Liver (tissue), 9 donors: ENCODE results near the gene ADCY9. TPM values are rescaled to one million over a fixed set of nuclear protein-coding genes. Genes with fewer than 3 reads are reported as not detected.

Experiments
- DNase-seq: peaks from one replicate; pipeline ENCODE4 v3.0.0-alpha.2; 2017; ENCODE audit warnings: low spot score
- H3K27ac ChIP-seq, 2 donors: one replicate each; pipeline ENCODE4 v1.7.0; 2013; ENCODE audit warnings: inconsistent platforms in 2 of 2, low read length in 2 of 2, control low read depth in 1 of 2, low read depth in 1 of 2, mild to moderate bottlenecking in 1 of 2
- H3K27me3 ChIP-seq, 4 donors: one replicate each; pipeline versions ENCODE4 v1.6.1 to v1.7.0; 2013; ENCODE audit warnings: low read length in 3 of 4, inconsistent platforms in 1 of 4, mild to moderate bottlenecking in 1 of 4, moderate library complexity in 1 of 4; ENCODE audit not compliant: control insufficient read depth in 4 of 4, insufficient read depth in 4 of 4
- H3K36me3 ChIP-seq, 4 donors: one replicate each; pipeline versions ENCODE4 v1.6.1 to v1.7.0; 2013; ENCODE audit warnings: low read length in 3 of 4, mild to moderate bottlenecking in 3 of 4, low read depth in 1 of 4, moderate library complexity in 1 of 4; ENCODE audit not compliant: control insufficient read depth in 4 of 4, insufficient read depth in 3 of 4
- H3K4me1 ChIP-seq, 4 donors: one replicate each; pipeline versions ENCODE4 v1.6.1 to v1.7.0; 2013; ENCODE audit warnings: low read length in 3 of 4, mild to moderate bottlenecking in 3 of 4, moderate library complexity in 1 of 4; ENCODE audit not compliant: control insufficient read depth in 4 of 4, insufficient read depth in 4 of 4
- H3K4me3 ChIP-seq, 3 donors: one replicate each; pipeline versions ENCODE4 v1.6.1 to v1.7.0; 2013; ENCODE audit warnings: low read length in 3 of 3, control low read depth in 1 of 3, low read depth in 1 of 3, mild to moderate bottlenecking in 1 of 3
- H3K9ac ChIP-seq, 2 donors: one replicate each; pipeline ENCODE4 v1.7.0; 2013; ENCODE audit warnings: low read length in 2 of 2, mild to moderate bottlenecking in 2 of 2, moderate library complexity in 2 of 2, control low read depth in 1 of 2, low read depth in 1 of 2
- H3K9me3 ChIP-seq, 4 donors: one replicate each; pipeline versions ENCODE4 v1.6.1 to v1.7.0; 2013; ENCODE audit warnings: low read length in 3 of 4; ENCODE audit not compliant: control insufficient read depth in 4 of 4
- ATF3 ChIP-seq: IDR thresholded peaks from 2 replicates; pipeline ENCODE4 v1.6.1; 2016; ENCODE audit warnings: antibody characterized with exemption
- EGR1 ChIP-seq, 2 donors: IDR thresholded peaks; 2 replicates each; pipeline ENCODE4 v1.6.1; 2016 to 2018; ENCODE audit warnings: antibody characterized with exemption in 2 of 2, low read depth in 2 of 2
- FOXA1 ChIP-seq: IDR thresholded peaks from 2 replicates; pipeline ENCODE4 v1.6.1; 2016; ENCODE audit warnings: antibody characterized with exemption
- FOXA2 ChIP-seq: IDR thresholded peaks from 2 replicates; pipeline ENCODE4 v1.6.1; 2016; ENCODE audit warnings: antibody characterized with exemption
- GABPA ChIP-seq, 2 donors: IDR thresholded peaks in 1 of 2; conservative IDR thresholded peaks in 1 of 2; 2 replicates each; pipeline ENCODE4 v1.6.1; 2016; ENCODE audit warnings: antibody characterized with exemption in 2 of 2, mild to moderate bottlenecking in 1 of 2, moderate library complexity in 1 of 2
- HNF4A ChIP-seq, 2 donors: conservative IDR thresholded peaks; 2 replicates each; pipeline ENCODE4 v1.6.1; 2016; ENCODE audit warnings: antibody characterized with exemption in 2 of 2, mild to moderate bottlenecking in 2 of 2
- HNF4G ChIP-seq: IDR thresholded peaks from 2 replicates; pipeline ENCODE4 v1.6.1; 2016; ENCODE audit warnings: antibody characterized with exemption
- JUND ChIP-seq, 2 donors: IDR thresholded peaks; 2 replicates each; pipeline ENCODE4 v1.6.1; 2016; ENCODE audit warnings: antibody characterized with exemption in 2 of 2
- NR2F2 ChIP-seq: IDR thresholded peaks from 2 replicates; pipeline ENCODE4 v1.6.1; 2016; ENCODE audit warnings: antibody characterized with exemption
- RAD21 ChIP-seq, 2 donors: IDR thresholded peaks; 2 replicates each; pipeline ENCODE4 v1.6.1; 2016; ENCODE audit warnings: antibody characterized with exemption in 2 of 2, mild to moderate bottlenecking in 2 of 2
- RXRA ChIP-seq, 2 donors: IDR thresholded peaks; 2 replicates each; pipeline ENCODE4 v1.6.1; 2017 to 2018; ENCODE audit warnings: antibody characterized with exemption in 2 of 2, mild to moderate bottlenecking in 1 of 2
- SP1 ChIP-seq: IDR thresholded peaks from 2 replicates; pipeline ENCODE4 v1.6.1; 2018; ENCODE audit warnings: antibody characterized with exemption, mild to moderate bottlenecking
- TAF1 ChIP-seq: conservative IDR thresholded peaks from 2 replicates; pipeline ENCODE4 v1.6.1; 2016; ENCODE audit warnings: antibody characterized with exemption, mild to moderate bottlenecking
- YY1 ChIP-seq: IDR thresholded peaks from 2 replicates; pipeline ENCODE4 v1.6.1; 2016; ENCODE audit warnings: antibody characterized with exemption, mild to moderate bottlenecking
- ZBTB33 ChIP-seq: IDR thresholded peaks from 2 replicates; pipeline ENCODE4 v1.6.1; 2016; ENCODE audit warnings: antibody characterized with exemption
- WGBS: extraction: QIAGEN DNeasy Blood & Tissue Kit; methylation state at CpG from one replicate; pipeline ENCODE4 v1.1.7; 2013; 5-methylcytosine and 5-hydroxymethylcytosine counted together
- polyA plus RNA-seq, 2 donors: library from polyadenylated mRNA; stranded (reverse) in 1 of 2; unstranded in 1 of 2; fragments of 200-250 nt in 1 of 2; fragments of >200 nt in 1 of 2; fragmentation: Nextera tagmentation in 1 of 2; extraction: Ambion mirVana in 1 of 2; gene quantifications; one replicate each; pipeline versions ENCODE4 v1.2.1 to v1.2.3, GENCODE V29; 2013 to 2015
- total RNA-seq, 2 donors: library from RNA; depleted of rRNA; stranded (reverse); fragments of >200 nt; gene quantifications; one replicate each; pipeline ENCODE4 v1.2.3, GENCODE V29; 2014
- TF ChIP-seq, protein P1 (sequence below): IDR thresholded peaks from 2 replicates; pipeline ENCODE4 v1.6.1; 2016; ENCODE audit warnings: antibody characterized with exemption, mild to moderate bottlenecking
- TF ChIP-seq, protein P2 (sequence below): fragments of 150-350 bp; IDR thresholded peaks from 2 replicates; pipeline ENCODE4 v1.5.1; 2017; ENCODE audit warnings: improper control_type of control experiment, low read depth, low read length; ENCODE audit not compliant: missing input control
- donor health status: healthy.
- donor health status: healthy.
- donor health status: healthy.
- donor health status: healthy.
- donor health status: healthy.

Gene ADCY9
- total and polyA plus RNA-seq, 4 donors: 3.6 to 25.1 (median 11.0) TPM

DNA sequence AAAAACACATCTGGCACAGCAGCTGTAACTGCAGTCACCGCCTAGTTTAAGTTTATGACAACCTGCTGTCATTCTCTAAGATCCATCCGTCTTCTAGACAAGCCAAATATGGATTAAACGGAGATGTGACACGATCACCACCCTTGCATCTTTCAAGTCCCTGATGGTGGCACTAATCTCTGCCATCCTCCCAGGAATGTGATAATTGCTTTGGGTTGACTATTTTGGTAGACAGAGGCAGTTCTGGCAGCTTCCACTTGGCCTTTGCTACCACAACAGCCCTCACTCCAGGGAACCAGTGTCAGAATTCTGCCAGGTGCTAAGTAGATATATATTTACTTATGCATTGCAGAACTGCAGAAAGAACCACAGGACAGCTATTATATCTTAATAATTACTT is 81.3 kb downstream of the ADCY9 start:
- no peak for DNase-seq
- TF ChIP-seq EGR1 (IDR thresholded peaks at IDR 0.05; ENCODE audit: low read depth in 2 of 2) (no peak), RXRA (IDR thresholded peaks at IDR 0.05) (no peak), NR2F2 (no peak), HNF4G (no peak), FOXA2 (no peak), JUND (IDR thresholded peaks at IDR 0.05) (no peak), FOXA1 (no peak), TAF1 (no peak), HNF4A (conservative IDR thresholded peaks at IDR 0.05) (no peak), RAD21 (IDR thresholded peaks at IDR 0.05) (no peak), GABPA (IDR thresholded peaks at IDR 0.05 in 1 of 2, conservative IDR thresholded peaks at IDR 0.05 in 1 of 2) (no peak)
- TF ChIP-seq, protein P1, sequence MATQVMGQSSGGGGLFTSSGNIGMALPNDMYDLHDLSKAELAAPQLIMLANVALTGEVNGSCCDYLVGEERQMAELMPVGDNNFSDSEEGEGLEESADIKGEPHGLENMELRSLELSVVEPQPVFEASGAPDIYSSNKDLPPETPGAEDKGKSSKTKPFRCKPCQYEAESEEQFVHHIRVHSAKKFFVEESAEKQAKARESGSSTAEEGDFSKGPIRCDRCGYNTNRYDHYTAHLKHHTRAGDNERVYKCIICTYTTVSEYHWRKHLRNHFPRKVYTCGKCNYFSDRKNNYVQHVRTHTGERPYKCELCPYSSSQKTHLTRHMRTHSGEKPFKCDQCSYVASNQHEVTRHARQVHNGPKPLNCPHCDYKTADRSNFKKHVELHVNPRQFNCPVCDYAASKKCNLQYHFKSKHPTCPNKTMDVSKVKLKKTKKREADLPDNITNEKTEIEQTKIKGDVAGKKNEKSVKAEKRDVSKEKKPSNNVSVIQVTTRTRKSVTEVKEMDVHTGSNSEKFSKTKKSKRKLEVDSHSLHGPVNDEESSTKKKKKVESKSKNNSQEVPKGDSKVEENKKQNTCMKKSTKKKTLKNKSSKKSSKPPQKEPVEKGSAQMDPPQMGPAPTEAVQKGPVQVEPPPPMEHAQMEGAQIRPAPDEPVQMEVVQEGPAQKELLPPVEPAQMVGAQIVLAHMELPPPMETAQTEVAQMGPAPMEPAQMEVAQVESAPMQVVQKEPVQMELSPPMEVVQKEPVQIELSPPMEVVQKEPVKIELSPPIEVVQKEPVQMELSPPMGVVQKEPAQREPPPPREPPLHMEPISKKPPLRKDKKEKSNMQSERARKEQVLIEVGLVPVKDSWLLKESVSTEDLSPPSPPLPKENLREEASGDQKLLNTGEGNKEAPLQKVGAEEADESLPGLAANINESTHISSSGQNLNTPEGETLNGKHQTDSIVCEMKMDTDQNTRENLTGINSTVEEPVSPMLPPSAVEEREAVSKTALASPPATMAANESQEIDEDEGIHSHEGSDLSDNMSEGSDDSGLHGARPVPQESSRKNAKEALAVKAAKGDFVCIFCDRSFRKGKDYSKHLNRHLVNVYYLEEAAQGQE: no peak
- Histone ChIP-seq H3K4me3 (no peak overlapping the region), H3K4me1 (no peaks in the 10 kb centered on the region), H3K9ac (no peak overlapping the region), H3K9me3 (no peaks in the 10 kb centered on the region), H3K27me3 (no peaks in the 10 kb centered on the region), H3K27ac (no peak overlapping the region), H3K36me3 (no peaks in the 10 kb centered on the region)
- 93% methylated on average over 4 of the region's 4 CpGs for WGBS

GRCh38 chr16:4033951-4034350 is 82.3 kb downstream of the ADCY9 start:
- Histone ChIP-seq H3K4me1 (no peaks in the 10 kb centered on the region), H3K4me3 (no peak overlapping the region), H3K9ac (no peak overlapping the region), H3K9me3 (no peaks in the 10 kb centered on the region), H3K36me3 (no peaks in the 10 kb centered on the region), H3K27me3 (no peaks in the 10 kb centered on the region), H3K27ac (no peak overlapping the region)
- 96% methylated on average over 10 of the region's 10 CpGs for WGBS
- no peak for DNase-seq
- TF ChIP-seq ATF3: no peak
- no peak for TF ChIP-seq RXRA (IDR thresholded peaks at IDR 0.05)
- no peak for TF ChIP-seq EGR1 (IDR thresholded peaks at IDR 0.05; ENCODE audit: low read depth in 2 of 2)
- no peak for TF ChIP-seq FOXA2

- no peak for DNase-seq
- no peaks in the 10 kb centered on the region for H3K36me3 ChIP-seq
- TF ChIP-seq ZBTB33: no peak
- no peak for TF ChIP-seq RXRA (IDR thresholded peaks at IDR 0.05)
- TF ChIP-seq FOXA2: no peak
- no peak for TF ChIP-seq NR2F2
- no peak for TF ChIP-seq JUND (IDR thresholded peaks at IDR 0.05)
- TF ChIP-seq GABPA (IDR thresholded peaks at IDR 0.05 in 1 of 2, conservative IDR thresholded peaks at IDR 0.05 in 1 of 2): no peak
- TF ChIP-seq YY1: no peak
- TF ChIP-seq EGR1 (IDR thresholded peaks at IDR 0.05; ENCODE audit: low read depth in 2 of 2): no peak
- TF ChIP-seq FOXA1: no peak
- TF ChIP-seq, protein P2, sequence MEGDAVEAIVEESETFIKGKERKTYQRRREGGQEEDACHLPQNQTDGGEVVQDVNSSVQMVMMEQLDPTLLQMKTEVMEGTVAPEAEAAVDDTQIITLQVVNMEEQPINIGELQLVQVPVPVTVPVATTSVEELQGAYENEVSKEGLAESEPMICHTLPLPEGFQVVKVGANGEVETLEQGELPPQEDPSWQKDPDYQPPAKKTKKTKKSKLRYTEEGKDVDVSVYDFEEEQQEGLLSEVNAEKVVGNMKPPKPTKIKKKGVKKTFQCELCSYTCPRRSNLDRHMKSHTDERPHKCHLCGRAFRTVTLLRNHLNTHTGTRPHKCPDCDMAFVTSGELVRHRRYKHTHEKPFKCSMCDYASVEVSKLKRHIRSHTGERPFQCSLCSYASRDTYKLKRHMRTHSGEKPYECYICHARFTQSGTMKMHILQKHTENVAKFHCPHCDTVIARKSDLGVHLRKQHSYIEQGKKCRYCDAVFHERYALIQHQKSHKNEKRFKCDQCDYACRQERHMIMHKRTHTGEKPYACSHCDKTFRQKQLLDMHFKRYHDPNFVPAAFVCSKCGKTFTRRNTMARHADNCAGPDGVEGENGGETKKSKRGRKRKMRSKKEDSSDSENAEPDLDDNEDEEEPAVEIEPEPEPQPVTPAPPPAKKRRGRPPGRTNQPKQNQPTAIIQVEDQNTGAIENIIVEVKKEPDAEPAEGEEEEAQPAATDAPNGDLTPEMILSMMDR: no peak
- no peak for TF ChIP-seq HNF4G
- no peak for TF ChIP-seq RAD21 (IDR thresholded peaks at IDR 0.05)
- no peak for TF ChIP-seq HNF4A (conservative IDR thresholded peaks at IDR 0.05)
- TF ChIP-seq TAF1: no peak
- TF ChIP-seq SP1: no peak
Measured at GRCh38 chr16:4032768-4033167, 83.5 kb downstream of the ADCY9 start.

More at GRCh38 chr16:4032768-4033167, 83.5 kb downstream of the ADCY9 start:
- WGBS: 66% methylated on average over 13 of the region's 13 CpGs
- H3K27me3 ChIP-seq: no peaks in the 10 kb centered on the region
- H3K4me1 ChIP-seq: no peaks in the 10 kb centered on the region
- no peak overlapping the region for H3K4me3 ChIP-seq
- no peaks in the 10 kb centered on the region for H3K9me3 ChIP-seq
- H3K9ac ChIP-seq: no peak overlapping the region
- H3K27ac ChIP-seq: no peak overlapping the region
